Upper lobe of left lung (tissue), 4 donors: ENCODE measurements around the gene ELF1.

Experiments
- CTCF ChIP-seq, 6 experiments: fragments of 450-650 bp in 4 of 6; fragments of 200-600 bp in 2 of 6; sonication (generic) in 2 of 6; IDR thresholded peaks; one replicate each; pipeline ENCODE4 v1.5.1; 2016 to 2019; ENCODE audit warnings: antibody characterized with exemption in 6 of 6
- POLR2A ChIP-seq, 4 donors: fragments of 450-650 bp; IDR thresholded peaks; one replicate each; pipeline ENCODE4 v1.5.1; 2016 to 2017; ENCODE audit warnings: antibody characterized with exemption in 4 of 4, mild to moderate bottlenecking in 2 of 4

- TF ChIP-seq CTCF (IDR thresholded peaks at IDR 0.05) (no peak), POLR2A (IDR thresholded peaks at IDR 0.05) (no peak)
Observed at GRCh38 chr13:41029629-41030028, 10.5 kb upstream of the ELF1 start.
